MM.1S (cell line): ENCODE measurements around the gene SLC35F3.

ENCODE experiments used
- DNase-seq: peaks from one replicate; pipeline ENCODE4 v3.0.0-alpha.2; 2015
- H2AFZ ChIP-seq: fragments of 300-600 bp; sonication (generic); 2 replicates; pipeline ENCODE4 v1.6.0; 2016; ENCODE audit warnings: antibody characterized with exemption, low read length
- H3F3A ChIP-seq: fragments of 300-600 bp; sonication (generic); 2 replicates; pipeline ENCODE4 v1.6.1; 2016; ENCODE audit warnings: mild to moderate bottlenecking, antibody characterized with exemption, low read length, moderate library complexity, mixed read lengths; ENCODE audit not compliant: insufficient read depth
- H3K27ac ChIP-seq: fragments of 300-600 bp; sonication (generic); 2 replicates; pipeline ENCODE4 v1.5.1; 2016; ENCODE audit warnings: mild to moderate bottlenecking, low read length
- H3K27me3 ChIP-seq: fragments of 300-600 bp; sonication (generic); replicated peaks from 2 replicates; pipeline ENCODE4 v1.6.0; 2016; ENCODE audit warnings: low read length; ENCODE audit not compliant: insufficient read depth
- H3K36me3 ChIP-seq: fragments of 300-600 bp; sonication (generic); replicated peaks from 2 replicates; pipeline ENCODE4 v1.6.1; 2016; ENCODE audit warnings: mild to moderate bottlenecking, low read length, mixed read lengths; ENCODE audit not compliant: insufficient read depth
- H3K4me1 ChIP-seq: fragments of 300-600 bp; sonication (generic); 2 replicates; pipeline ENCODE4 v1.6.1; 2016; ENCODE audit warnings: low read length, mixed read lengths
- H3K4me2 ChIP-seq: fragments of 300-600 bp; sonication (generic); 2 replicates; pipeline ENCODE4 v1.6.0; 2016; ENCODE audit warnings: low read depth, low read length
- H3K4me3 ChIP-seq: fragments of 300-600 bp; sonication (generic); 2 replicates; pipeline ENCODE4 v1.5.1; 2016; ENCODE audit warnings: low read length, mixed read lengths
- H3K79me2 ChIP-seq: fragments of 300-600 bp; sonication (generic); 2 replicates; pipeline ENCODE4 v1.6.1; 2016; ENCODE audit warnings: mixed run types, low read length, mixed read lengths
- H3K9ac ChIP-seq: fragments of 300-600 bp; sonication (generic); 2 replicates; pipeline ENCODE4 v1.6.1; 2016; ENCODE audit warnings: low read length, mixed read lengths
- H3K9me2 ChIP-seq: fragments of 300-600 bp; sonication (generic); replicated peaks from 2 replicates; pipeline ENCODE4 v1.6.1; 2016; ENCODE audit warnings: mild to moderate bottlenecking, low read length, mixed read lengths; ENCODE audit not compliant: insufficient read depth
- H3K9me3 ChIP-seq: fragments of 300-600 bp; sonication (generic); replicated peaks from 2 replicates; pipeline ENCODE4 v1.6.1; 2016; ENCODE audit warnings: mild to moderate bottlenecking, low read length, mixed read lengths; ENCODE audit not compliant: insufficient read depth
- H4K20me1 ChIP-seq: fragments of 300-600 bp; sonication (generic); 2 replicates; pipeline ENCODE4 v1.6.1; 2016; ENCODE audit warnings: mild to moderate bottlenecking, low read length, moderate library complexity, mixed read lengths; ENCODE audit not compliant: insufficient read depth
- EZH2 ChIP-seq: fragments of 300-600 bp; sonication (generic); optimal IDR thresholded peaks from 2 replicates; pipeline ENCODE3; 2017; ENCODE audit warnings: low read depth, mild to moderate bottlenecking, antibody characterized with exemption, low read length, mixed read lengths
- EZH2phosphoT487 ChIP-seq: fragments of 300-600 bp; sonication (generic); IDR thresholded peaks from 2 replicates; pipeline ENCODE4 v1.6.1; 2018; ENCODE audit warnings: antibody characterized with exemption, low read length
- TF ChIP-seq, protein P1 (sequence below): fragments of 300-600 bp; sonication (generic); IDR thresholded peaks from 2 replicates; pipeline ENCODE4 v1.5.1; 2016; ENCODE audit warnings: antibody characterized with exemption, low read length, mixed read lengths

Gene SLC35F3

DNA sequence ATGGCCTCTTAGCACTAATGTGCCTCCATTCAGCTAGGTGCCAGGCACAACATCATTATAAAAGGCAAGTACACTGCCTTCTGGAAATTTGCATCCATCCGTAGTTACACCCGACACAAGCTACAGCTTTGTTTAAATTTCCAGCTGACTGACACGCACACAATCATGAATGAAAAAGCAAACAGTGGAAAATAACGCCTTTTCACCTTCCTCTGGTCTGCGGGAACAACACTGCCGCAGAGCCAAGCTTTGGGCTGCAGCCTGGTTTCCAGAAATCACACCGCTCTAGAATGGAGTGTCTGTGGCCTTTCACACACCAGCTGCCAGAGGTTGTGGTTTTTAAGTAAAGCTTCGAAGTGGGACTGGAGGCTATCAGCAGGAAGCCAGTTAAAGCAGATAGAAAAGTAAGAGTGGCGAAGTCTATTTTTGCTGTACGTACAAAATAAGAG lies 326.0 kb downstream of the SLC35F3 start:
- no peak for DNase-seq
- Histone ChIP-seq H3F3A (no peaks in the 10 kb centered on the region), H3K79me2 (no peaks in the 10 kb centered on the region), H3K4me3 (no peak overlapping the region), H3K27me3 (no peaks in the 10 kb centered on the region), H3K36me3 (no peaks in the 10 kb centered on the region), H3K4me2 (no peak overlapping the region), H3K27ac (no peak overlapping the region), H4K20me1 (no peaks in the 10 kb centered on the region), H3K9ac (no peak overlapping the region), H3K4me1 (no peaks in the 10 kb centered on the region), H3K9me3 (no peaks in the 10 kb centered on the region), H2AFZ (no peak overlapping the region), H3K9me2 (no peaks in the 10 kb centered on the region)
- TF ChIP-seq EZH2 (no peak), EZH2phosphoT487 (no peak)
- TF ChIP-seq, protein P1, sequence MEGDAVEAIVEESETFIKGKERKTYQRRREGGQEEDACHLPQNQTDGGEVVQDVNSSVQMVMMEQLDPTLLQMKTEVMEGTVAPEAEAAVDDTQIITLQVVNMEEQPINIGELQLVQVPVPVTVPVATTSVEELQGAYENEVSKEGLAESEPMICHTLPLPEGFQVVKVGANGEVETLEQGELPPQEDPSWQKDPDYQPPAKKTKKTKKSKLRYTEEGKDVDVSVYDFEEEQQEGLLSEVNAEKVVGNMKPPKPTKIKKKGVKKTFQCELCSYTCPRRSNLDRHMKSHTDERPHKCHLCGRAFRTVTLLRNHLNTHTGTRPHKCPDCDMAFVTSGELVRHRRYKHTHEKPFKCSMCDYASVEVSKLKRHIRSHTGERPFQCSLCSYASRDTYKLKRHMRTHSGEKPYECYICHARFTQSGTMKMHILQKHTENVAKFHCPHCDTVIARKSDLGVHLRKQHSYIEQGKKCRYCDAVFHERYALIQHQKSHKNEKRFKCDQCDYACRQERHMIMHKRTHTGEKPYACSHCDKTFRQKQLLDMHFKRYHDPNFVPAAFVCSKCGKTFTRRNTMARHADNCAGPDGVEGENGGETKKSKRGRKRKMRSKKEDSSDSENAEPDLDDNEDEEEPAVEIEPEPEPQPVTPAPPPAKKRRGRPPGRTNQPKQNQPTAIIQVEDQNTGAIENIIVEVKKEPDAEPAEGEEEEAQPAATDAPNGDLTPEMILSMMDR: no peak

DNA sequence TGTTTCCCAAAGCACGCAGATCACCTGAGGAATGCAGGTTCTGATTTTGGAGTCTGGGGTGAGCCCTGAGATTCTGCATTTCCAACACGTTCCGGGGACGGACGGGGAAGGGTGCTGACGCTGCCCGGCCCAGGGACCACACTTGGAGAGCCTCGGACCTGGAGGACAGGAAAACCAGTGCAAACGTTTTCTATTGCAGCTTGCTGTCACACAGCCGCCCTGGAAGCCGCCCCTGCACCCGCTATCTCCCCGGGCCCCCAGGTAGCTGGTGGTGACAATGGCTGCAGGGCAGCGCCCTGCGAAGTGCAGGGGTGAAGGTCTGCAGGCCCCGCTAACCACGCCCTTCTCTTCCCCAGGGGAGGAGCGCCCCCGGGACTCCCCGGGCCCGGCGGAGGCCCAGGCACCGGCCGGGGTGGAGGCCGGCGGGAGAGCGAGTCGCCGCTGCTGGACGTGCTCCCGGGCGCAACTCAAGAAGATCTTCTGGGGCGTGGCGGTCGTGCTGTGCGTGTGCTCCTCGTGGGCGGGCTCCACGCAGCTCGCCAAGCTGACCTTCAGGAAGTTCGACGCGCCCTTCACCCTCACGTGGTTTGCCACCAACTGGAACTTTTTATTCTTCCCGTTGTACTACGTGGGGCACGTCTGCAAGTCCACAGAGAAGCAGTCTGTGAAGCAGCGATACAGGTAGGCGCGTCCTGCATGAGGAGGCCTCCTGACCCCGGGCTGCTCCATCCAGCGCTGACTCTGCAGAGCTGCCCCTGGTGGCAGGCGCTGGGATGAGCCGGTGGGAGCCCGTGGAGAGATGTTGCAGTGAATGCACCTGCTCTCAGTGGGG lies 326.8 kb downstream of the SLC35F3 start:
- DNase-seq: no peak
- Histone ChIP-seq H3K9me2 (no peaks in the 10 kb centered on the region), H3K4me1 (no peaks in the 10 kb centered on the region), H3F3A (no peaks in the 10 kb centered on the region), H3K9me3 (no peaks in the 10 kb centered on the region), H3K79me2 (no peaks in the 10 kb centered on the region), H3K9ac (no peak overlapping the region), H4K20me1 (no peaks in the 10 kb centered on the region), H2AFZ (no peak overlapping the region), H3K27ac (no peak overlapping the region), H3K4me3 (no peak overlapping the region), H3K4me2 (no peak overlapping the region), H3K36me3 (no peaks in the 10 kb centered on the region), H3K27me3 (no peaks in the 10 kb centered on the region)
- TF ChIP-seq, protein P1: peak; percentile 29
- no peak for TF ChIP-seq EZH2

DNA sequence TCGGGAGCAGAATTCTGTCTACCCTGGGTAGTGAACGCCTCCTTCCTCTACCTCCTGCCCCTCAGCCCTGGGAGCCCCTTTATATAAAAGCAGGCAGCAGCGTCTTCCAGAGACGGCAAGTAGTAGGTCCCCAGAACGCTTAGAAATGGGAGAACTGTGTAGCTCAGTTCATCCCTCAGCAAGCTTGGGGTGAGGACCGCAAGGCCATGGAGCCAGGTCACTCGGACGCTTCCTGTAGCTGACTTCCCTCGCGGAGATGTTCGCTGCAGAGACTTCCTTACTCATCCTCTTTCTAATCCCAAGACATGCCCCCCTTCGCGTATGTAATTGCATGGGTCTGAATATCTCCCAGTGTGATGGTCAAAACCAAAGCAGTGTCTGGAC lies 327.4 kb downstream of the SLC35F3 start:
- no peak overlapping the region for H3K4me2 ChIP-seq
- no peak overlapping the region for H3K4me3 ChIP-seq
- H3K27me3 ChIP-seq: no peaks in the 10 kb centered on the region
- H3K9ac ChIP-seq: no peak overlapping the region
- H3K4me1 ChIP-seq: no peaks in the 10 kb centered on the region
- H3K79me2 ChIP-seq: no peaks in the 10 kb centered on the region
- no peaks in the 10 kb centered on the region for H3K9me3 ChIP-seq
- H3K27ac ChIP-seq: no peak overlapping the region
- TF ChIP-seq, protein P1: no peak
- TF ChIP-seq EZH2: no peak
- TF ChIP-seq EZH2phosphoT487: no peak
- H3F3A ChIP-seq: no peaks in the 10 kb centered on the region
- H3K36me3 ChIP-seq: no peaks in the 10 kb centered on the region
- no peaks in the 10 kb centered on the region for H3K9me2 ChIP-seq
- no peak overlapping the region for H2AFZ ChIP-seq
- no peak for DNase-seq
- H4K20me1 ChIP-seq: no peaks in the 10 kb centered on the region
